ENCODE measurements around the gene SEMA3D.

The SEMA3D gene

GRCh38 chr7:84948634-84949033, 238.2 kb downstream of the SEMA3D start:
- Histone ChIP-seq H3K27me3 (ENCODE audit: control insufficient read depth, insufficient read depth, low read length, poor library complexity, severe bottlenecking) (no peaks in the 10 kb centered on the region), H3K27ac (ENCODE audit: insufficient read depth, low read depth, low read length, poor library complexity, severe bottlenecking) (no peak overlapping the region), H3K36me3 (ENCODE audit: control insufficient read depth, insufficient read depth, low read length) (no peaks in the 10 kb centered on the region), H3K4me3 (ENCODE audit: insufficient read depth, low read depth, low read length) (no peak overlapping the region), H3K9me3 (ENCODE audit: control insufficient read depth, low read length) (no peaks in the 10 kb centered on the region), H3K4me1 (ENCODE audit: control insufficient read depth, insufficient read depth, low read length) (no peaks in the 10 kb centered on the region)
- 63 to 77% methylated on average over 2 of the region's 2 CpGs for WGBS, 2 experiments

GRCh38 chr7:84946549-84946948, 240.3 kb downstream of the SEMA3D start:
- no peaks in the 10 kb centered on the region for H3K9me3 ChIP-seq (ENCODE audit: control insufficient read depth, low read length)
- no peaks in the 10 kb centered on the region for H3K36me3 ChIP-seq (ENCODE audit: control insufficient read depth, insufficient read depth, low read length)
- no peak overlapping the region for H3K27ac ChIP-seq (ENCODE audit: insufficient read depth, low read depth, low read length, poor library complexity, severe bottlenecking)
- 100% methylated on average over 1 of the region's 1 CpG; no CpG with 5 or more reads in 1 of the 2 experiments for WGBS, 2 experiments
- no peak overlapping the region for H3K4me3 ChIP-seq (ENCODE audit: insufficient read depth, low read depth, low read length)
- H3K4me1 ChIP-seq (ENCODE audit: control insufficient read depth, insufficient read depth, low read length), result no peaks in the 10 kb centered on the region
- H3K27me3 ChIP-seq (ENCODE audit: control insufficient read depth, insufficient read depth, low read length, poor library complexity, severe bottlenecking), result no peaks in the 10 kb centered on the region

Measured in ectodermal cell (in vitro differentiated cells).